ENCODE results near the gene ZBTB47.

- TF ChIP-seq POLR2A (IDR thresholded peaks at IDR 0.05), result no peak
- no peak for TF ChIP-seq CTCF (IDR thresholded peaks at IDR 0.05)
Measured at GRCh38 chr3:42684632-42685362, 31.3 kb downstream of the ZBTB47 start.
